GM12878 (cell line): ENCODE measurements around the gene NCKAP5. TPM values are rescaled to one million over a fixed set of nuclear protein-coding genes. Genes with fewer than 3 reads are reported as not detected.

Source experiments
- ATAC-seq: fragments of 200-7000 bp; cut with Tn5 transposase; 3 replicates; pipeline ENCODE4 v1.9.1; 2020; ENCODE audit warnings: mild to moderate bottlenecking, moderate library complexity
- BruUV-seq: library from RNA; stranded (reverse); fragments of 400-500 nt; replicated peaks from 2 replicates; lab custom pipeline; 2021; lab: Mats Ljungman, UMichigan
- CTCF ChIA-PET: fragments of 300-600 bp; sonication (Branson Sonifier 250); formaldehyde crosslinking; extraction: SDS; loops from one replicate; lab custom pipeline; 2021; ENCODE audit warnings: inconsistent platforms; lab: Yijun Ruan, JAX
- POLR2A ChIA-PET: fragments of 350-600 bp; formaldehyde crosslinking; extraction: SDS; loops from one replicate; lab custom pipeline; 2021; ENCODE audit warnings: inconsistent platforms; lab: Charles Lee
- RAD21 ChIA-PET: fragments of 300-600 bp; sonication (Branson Sonifier 250); formaldehyde crosslinking; loops from one replicate; lab custom pipeline; 2023; ENCODE audit warnings: antibody characterized with exemption; ENCODE audit not compliant: unreplicated experiment; lab: Charles Lee
- SMC1A ChIA-PET: fragments of 300-600 bp; sonication (Branson Sonifier 250); formaldehyde crosslinking; loops from one replicate; lab custom pipeline; 2023; ENCODE audit not compliant: unreplicated experiment, uncharacterized antibody; lab: Charles Lee
- DNase-seq: peaks from one replicate; pipeline ENCODE4 v3.0.0-alpha.2; 2011; ENCODE audit warnings: low read depth, low spot score
- FAIRE-seq: peaks from 3 replicates; lab custom pipeline; 2011; peaks lifted over from hg19 to GRCh38; lab: Jason Lieb, UNC
- H2AFZ ChIP-seq: 2 replicates; pipeline ENCODE4 v1.6.0; 2011; ENCODE audit warnings: low read depth, low read length, control low read depth; ENCODE audit not compliant: control insufficient read depth
- H3K27ac ChIP-seq: 2 replicates; pipeline ENCODE4 v1.5.1; 2011; ENCODE audit warnings: control low read depth; ENCODE audit not compliant: control insufficient read depth, insufficient read depth
- H3K27me3 ChIP-seq, 2 experiments: replicated peaks in 1 of 2; 2 replicates each; pipeline versions ENCODE4 v1.6.0 to v1.6.1; 2011; ENCODE audit warnings: low read length in 1 of 2; ENCODE audit not compliant: control insufficient read depth in 2 of 2, insufficient read depth in 2 of 2
- H3K36me3 ChIP-seq, 2 experiments: 2 replicates each; pipeline ENCODE4 v1.5.1; 2011; ENCODE audit warnings: low read length in 1 of 2; ENCODE audit not compliant: control insufficient read depth in 2 of 2, insufficient read depth in 2 of 2
- H3K4me1 ChIP-seq: 2 replicates; pipeline ENCODE4 v1.6.1; 2011; ENCODE audit warnings: mild to moderate bottlenecking, low read length, moderate library complexity, mixed read lengths; ENCODE audit not compliant: control insufficient read depth, insufficient read depth
- H3K4me2 ChIP-seq: 2 replicates; pipeline ENCODE4 v1.6.0; 2011; ENCODE audit warnings: control low read depth; ENCODE audit not compliant: control insufficient read depth, insufficient read depth
- H3K4me3 ChIP-seq: fragments of 200-600 bp; sonication (generic); 2 replicates; pipeline ENCODE4 v1.5.1; 2016
- H3K79me2 ChIP-seq: 2 replicates; pipeline ENCODE4 v1.6.0; 2011; ENCODE audit warnings: low read length; ENCODE audit not compliant: control insufficient read depth, insufficient read depth
- H3K9ac ChIP-seq: 2 replicates; pipeline ENCODE4 v1.8.0; 2011; ENCODE audit warnings: low read length, control low read depth, mixed read lengths; ENCODE audit not compliant: control insufficient read depth, insufficient read depth
- H3K9me3 ChIP-seq: replicated peaks from 3 replicates; pipeline ENCODE4 v1.5.1; 2011; ENCODE audit warnings: mild to moderate bottlenecking, low read length; ENCODE audit not compliant: control insufficient read depth, insufficient read depth
- H4K20me1 ChIP-seq: 2 replicates; pipeline ENCODE4 v1.6.0; 2011; ENCODE audit not compliant: control insufficient read depth, insufficient read depth
- ATF3 ChIP-seq: IDR thresholded peaks from 2 replicates; pipeline ENCODE4 v1.6.1; 2011; ENCODE audit warnings: low read depth, mild to moderate bottlenecking, low read length, moderate library complexity, borderline replicate concordance; ENCODE audit errors: extremely low read depth
- CTCF ChIP-seq, 3 experiments: IDR thresholded peaks in 2 of 3; conservative IDR thresholded peaks in 1 of 3; 2 replicates each; pipeline ENCODE4 v1.5.1; 2011; ENCODE audit warnings: low read depth in 3 of 3, low read length in 3 of 3, mild to moderate bottlenecking in 3 of 3, control low read depth in 2 of 3, moderate library complexity in 2 of 3, inconsistent platforms in 1 of 3, mixed read lengths in 1 of 3; ENCODE audit not compliant: control insufficient read depth in 2 of 3, insufficient read depth in 1 of 3; ENCODE audit errors: extremely low read depth in 1 of 3
- DPF2 ChIP-seq: fragments of 450-650 bp; IDR thresholded peaks from 2 replicates; pipeline ENCODE4 v1.6.1; 2017; ENCODE audit warnings: mild to moderate bottlenecking
- ETV6 ChIP-seq, 2 experiments: fragments of 450-650 bp in 1 of 2; IDR thresholded peaks in 1 of 2; conservative IDR thresholded peaks in 1 of 2; 2 replicates each; pipeline ENCODE4 v1.6.1; 2014; ENCODE audit warnings: antibody characterized with exemption in 1 of 2, borderline replicate concordance in 1 of 2, low read depth in 1 of 2, mild to moderate bottlenecking in 1 of 2, moderate library complexity in 1 of 2
- GABPA ChIP-seq: IDR thresholded peaks from 2 replicates; pipeline ENCODE4 v1.6.1; 2014; ENCODE audit warnings: antibody characterized with exemption, low read depth, mild to moderate bottlenecking, inconsistent platforms
- POLR2AphosphoS2 ChIP-seq: IDR thresholded peaks from 2 replicates; pipeline ENCODE4 v1.6.1; 2011; ENCODE audit warnings: low read depth, mild to moderate bottlenecking, low read length, improper control_type of control experiment, moderate library complexity
- PRDM15 ChIP-seq: fragments of 450-650 bp; formaldehyde crosslinking; IDR thresholded peaks from 2 replicates; pipeline ENCODE4 v1.4.0; 2020; ENCODE audit warnings: mild to moderate bottlenecking, moderate library complexity
- RELB ChIP-seq: fragments of 450-650 bp; IDR thresholded peaks from 2 replicates; pipeline ENCODE4 v1.6.1; 2017; ENCODE audit warnings: low read depth, mild to moderate bottlenecking, moderate library complexity
- SMC3 ChIP-seq: IDR thresholded peaks from 2 replicates; pipeline ENCODE4 v1.6.1; 2011; ENCODE audit warnings: low read length, improper control_type of control experiment, borderline replicate concordance
- STAT3 ChIP-seq: IDR thresholded peaks from 2 replicates; pipeline ENCODE4 v1.6.1; 2011; ENCODE audit warnings: low read depth, low read length, improper control_type of control experiment
- WRNIP1 ChIP-seq: IDR thresholded peaks from 2 replicates; pipeline ENCODE4 v1.6.1; 2011; ENCODE audit warnings: low read depth, low read length, improper control_type of control experiment, borderline replicate concordance
- YY1 ChIP-seq: IDR thresholded peaks from 2 replicates; pipeline ENCODE4 v1.6.1; 2011; ENCODE audit warnings: low read depth, mild to moderate bottlenecking, low read length
- ZNF217 ChIP-seq: fragments of 450-650 bp; IDR thresholded peaks from 2 replicates; pipeline ENCODE4 v1.6.1; 2017; ENCODE audit warnings: antibody characterized with exemption, mild to moderate bottlenecking
- WGBS: methylation state at CpG from one replicate; pipeline ENCODE4 v1.1.6; 2016; ENCODE audit warnings: low lambda C conversion rate; ENCODE audit not compliant: insufficient replicate concordance, insufficient coverage; ENCODE audit errors: missing lambda C conversion rate; 5-methylcytosine and 5-hydroxymethylcytosine counted together
- in situ Hi-C: fragments of 300-500 bp; cut with MboI; formaldehyde crosslinking; loops from 9 replicates; pipeline ENCODE4 v1.14.3; 2018; ENCODE audit warnings: mixed read lengths
- intact Hi-C: fragments of 100-400 bp; cut with micrococcal nuclease; formaldehyde crosslinking; loops from one replicate; pipeline ENCODE4 v1.14.2; 2022; ENCODE audit not compliant: unreplicated experiment
- polyA plus RNA-seq, 11 experiments: library from polyadenylated mRNA; depleted of rRNA in 4 of 11; unstranded in 6 of 11; stranded (reverse) in 5 of 11; fragments of >200 nt; fragmentation: Nextera tagmentation in 4 of 11; fragmentation: Illumina TruSeq in 1 of 11; extraction: Ambion mirVana in 4 of 11; extraction: Trizol in 1 of 11; gene quantifications; 1 replicate in 1 of 11; 2 replicates in 10 of 11; pipeline versions ENCODE4 v1.2.1 to v1.2.3, GENCODE V29; 2011 to 2016; ENCODE audit warnings: inconsistent platforms in 2 of 11, missing spikeins in 2 of 11, low read depth in 1 of 11
- total RNA-seq, 4 experiments: library from RNA; depleted of rRNA in 3 of 4; stranded (reverse); fragments of >200 nt in 3 of 4; fragmentation: Illumina TruSeq in 1 of 4; extraction: Trizol in 1 of 4; gene quantifications; 2 replicates each; pipeline versions ENCODE4 v1.2.1 to v1.2.3, GENCODE V29; 2013 to 2021

NCKAP5 gene
- total and polyA plus RNA-seq, 10 of the 15 experiments (the other 5 are each of a cell fraction or from before 2014, with no cell fraction given), result 0.06 to 0.44 (median 0.16) TPM

GRCh38 chr2:133317178-133317577 is 251.1 kb downstream of the NCKAP5 start (continued):
- TF ChIP-seq PRDM15 (CRISPR knock-in tag), result no peak
- TF ChIP-seq, all 136 proteins: peak for 0

- no peak for TF ChIP-seq RELB
- no peak for TF ChIP-seq POLR2AphosphoS2
- TF ChIP-seq WRNIP1, result no peak
- TF ChIP-seq ZNF217, result no peak
- TF ChIP-seq SMC3, result no peak
- no peak for TF ChIP-seq ETV6 (conservative IDR thresholded peaks at IDR 0.05 in 1 of 2, IDR thresholded peaks at IDR 0.05 in 1 of 2; ENCODE audit: borderline replicate concordance in 1 of 2, low read depth in 1 of 2)
- no peak for TF ChIP-seq DPF2
- no peak for TF ChIP-seq GABPA
- TF ChIP-seq YY1, result no peak
- no peak for TF ChIP-seq ATF3
- no peak for TF ChIP-seq STAT3
- no peak for TF ChIP-seq CTCF (IDR thresholded peaks at IDR 0.05 in 2 of 3, conservative IDR thresholded peaks at IDR 0.05 in 1 of 3; ENCODE audit: control insufficient read depth in 2 of 3, extremely low read depth in 1 of 3, insufficient read depth in 1 of 3, low read depth in 3 of 3, low read length in 3 of 3)
- Histone ChIP-seq H3K9ac (no peak overlapping the region), H3K27ac (no peak overlapping the region), H3K9me3 (no peaks in the 10 kb centered on the region), H2AFZ (no peak overlapping the region), H3K4me3 (no peak overlapping the region), H4K20me1 (no peaks in the 10 kb centered on the region), H3K79me2 (no peaks in the 10 kb centered on the region), H3K4me1 (no peaks in the 10 kb centered on the region), H3K36me3 (no peaks in the 10 kb centered on the region), H3K4me2 (no peak overlapping the region), H3K27me3 (no peaks in the 10 kb centered on the region)
- CTCF ChIA-PET, result no interaction called here
- intact Hi-C loops (no loop called here), in situ Hi-C loops (no loop called here)
- RAD21 ChIA-PET, result no interaction called here
- WGBS, result 46% methylated on average over 2 of the region's 2 CpGs
- BruUV-seq, result no TSS peak
- DNase-seq, result no peak
- POLR2A ChIA-PET, result interaction anchor here (0.6 kb wide), 1 partner anchor 9 kb away, joined by 4 read pairs; no protein-coding TSS in a partner anchor
- SMC1A ChIA-PET, result no interaction called here
- no peak for FAIRE-seq
- no peak for ATAC-seq
These were observed 251.7 kb downstream of the NCKAP5 start for GRCh38 chr2:133316557-133316956.
